Measurements from ENCODE around the gene PLIN5. TPM values are rescaled to one million over a fixed set of nuclear protein-coding genes. Genes with fewer than 3 reads are reported as not detected.

Gene PLIN5
- total RNA-seq, 2 experiments from 2014 or later = 0.31 to 0.93 TPM

DNA sequence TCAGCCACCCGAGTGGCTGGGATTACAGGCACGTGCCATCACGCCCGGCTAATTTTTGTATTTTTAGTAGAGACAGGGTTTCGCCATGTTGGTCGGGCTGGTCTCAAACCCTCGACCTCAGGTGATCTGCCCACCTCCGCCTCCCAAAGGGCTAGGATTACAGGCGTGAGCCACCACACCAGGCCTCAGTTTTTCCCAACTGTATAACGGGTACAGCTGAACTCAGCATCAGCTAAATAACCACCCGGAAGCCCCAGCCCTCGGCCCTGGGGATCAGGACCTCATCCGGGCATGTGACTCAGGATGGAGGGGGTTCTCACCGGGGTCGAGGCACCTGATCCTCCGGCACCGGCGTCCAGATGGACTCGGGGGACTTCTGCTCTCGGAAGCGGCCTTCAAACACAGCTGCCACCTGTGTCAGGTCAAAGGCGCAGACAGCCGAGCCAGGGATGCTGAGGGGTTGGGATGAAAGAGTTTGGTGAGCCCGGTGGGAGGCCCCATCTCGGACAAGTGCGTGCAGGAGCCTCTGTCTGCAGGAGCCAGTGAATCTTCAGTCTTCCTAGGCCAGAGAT is 15.5 kb upstream of the PLIN5 start:
- Histone ChIP-seq H3K9me3 (ENCODE audit: control insufficient read depth in 1 of 2, insufficient read depth in 1 of 2, low read length in 2 of 2) (peaks cover 0 to 8% of the 10 kb centered on the region in 2 experiments), H3K27me3 (ENCODE audit: control insufficient read depth in 1 of 2, insufficient read depth in 2 of 2, low read length in 2 of 2) (no peaks in the 10 kb centered on the region), H3K27ac (ENCODE audit: low read depth in 1 of 2, low read length in 2 of 2) (no peak overlapping the region), H3K36me3 (ENCODE audit: insufficient read depth, low read length) (no peaks in the 10 kb centered on the region), H3K4me3 (ENCODE audit: low read length) (no peak overlapping the region), H3K4me1 (ENCODE audit: insufficient read depth, low read length) (no peaks in the 10 kb centered on the region)
- Mint-ChIP-seq H3K36me3 (ENCODE audit: low read depth) (no peaks in the 10 kb centered on the region), H3K27ac (no peak overlapping the region), H3K27me3 (peaks cover 9% of the 10 kb centered on the region), H3K4me3 (no peak overlapping the region), H3K9me3 (no peaks in the 10 kb centered on the region), H3K4me1 (ENCODE audit: low read depth) (no peaks in the 10 kb centered on the region)
- TF ChIP-seq, protein P1, sequence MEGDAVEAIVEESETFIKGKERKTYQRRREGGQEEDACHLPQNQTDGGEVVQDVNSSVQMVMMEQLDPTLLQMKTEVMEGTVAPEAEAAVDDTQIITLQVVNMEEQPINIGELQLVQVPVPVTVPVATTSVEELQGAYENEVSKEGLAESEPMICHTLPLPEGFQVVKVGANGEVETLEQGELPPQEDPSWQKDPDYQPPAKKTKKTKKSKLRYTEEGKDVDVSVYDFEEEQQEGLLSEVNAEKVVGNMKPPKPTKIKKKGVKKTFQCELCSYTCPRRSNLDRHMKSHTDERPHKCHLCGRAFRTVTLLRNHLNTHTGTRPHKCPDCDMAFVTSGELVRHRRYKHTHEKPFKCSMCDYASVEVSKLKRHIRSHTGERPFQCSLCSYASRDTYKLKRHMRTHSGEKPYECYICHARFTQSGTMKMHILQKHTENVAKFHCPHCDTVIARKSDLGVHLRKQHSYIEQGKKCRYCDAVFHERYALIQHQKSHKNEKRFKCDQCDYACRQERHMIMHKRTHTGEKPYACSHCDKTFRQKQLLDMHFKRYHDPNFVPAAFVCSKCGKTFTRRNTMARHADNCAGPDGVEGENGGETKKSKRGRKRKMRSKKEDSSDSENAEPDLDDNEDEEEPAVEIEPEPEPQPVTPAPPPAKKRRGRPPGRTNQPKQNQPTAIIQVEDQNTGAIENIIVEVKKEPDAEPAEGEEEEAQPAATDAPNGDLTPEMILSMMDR (IDR thresholded peaks at IDR 0.05) = no peak
- POLR2A ChIA-PET = no interaction called here
- intact Hi-C loops (cut with DNase I, micrococcal nuclease) = no loop called here
- no peak for DNase-seq
- ATAC-seq (ENCODE audit: poor library complexity) = no peak
- CTCF ChIA-PET = no interaction called here

DNA sequence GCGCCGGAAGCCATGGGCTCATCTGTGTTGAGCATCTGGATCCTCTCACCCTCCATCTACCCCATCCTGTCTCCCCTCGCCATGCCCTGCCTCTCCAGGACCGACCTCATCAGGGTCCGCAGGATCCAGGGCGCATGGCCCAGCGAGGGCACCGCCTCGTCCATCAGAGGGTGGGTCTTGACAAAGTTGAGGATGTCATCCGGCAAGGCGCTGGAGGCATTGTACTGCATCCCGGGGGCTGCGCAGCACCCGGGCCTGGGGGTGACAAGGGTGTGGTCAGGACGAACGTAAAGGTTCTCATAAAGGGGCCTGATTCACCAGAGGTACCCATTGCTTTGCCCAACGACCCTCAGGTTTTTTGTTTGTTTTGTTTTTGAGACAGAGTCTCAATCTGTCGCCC is 15.0 kb upstream of the PLIN5 start:
- no peaks in the 10 kb centered on the region for H3K4me1 ChIP-seq (ENCODE audit: insufficient read depth, low read length)
- no peak for ATAC-seq (ENCODE audit: poor library complexity)
- H3K9me3 ChIP-seq (ENCODE audit: control insufficient read depth in 1 of 2, insufficient read depth in 1 of 2, low read length in 2 of 2) = peaks cover 0 to 8% of the 10 kb centered on the region in 2 experiments
- Mint-ChIP-seq H3K27me3 (peaks cover 9% of the 10 kb centered on the region), H3K27ac (no peak overlapping the region), H3K4me1 (ENCODE audit: low read depth) (no peaks in the 10 kb centered on the region), H3K9me3 (no peaks in the 10 kb centered on the region), H3K4me3 (no peak overlapping the region), H3K36me3 (ENCODE audit: low read depth) (no peaks in the 10 kb centered on the region)
- TF ChIP-seq, protein P1 (IDR thresholded peaks at IDR 0.05) = no peak
- POLR2A ChIA-PET = no interaction called here
- no peak overlapping the region for H3K4me3 ChIP-seq (ENCODE audit: low read length)
- H3K27me3 ChIP-seq (ENCODE audit: control insufficient read depth in 1 of 2, insufficient read depth in 2 of 2, low read length in 2 of 2) = no peaks in the 10 kb centered on the region
- CTCF ChIA-PET = no interaction called here
- no peaks in the 10 kb centered on the region for H3K36me3 ChIP-seq (ENCODE audit: insufficient read depth, low read length)
- H3K27ac ChIP-seq (ENCODE audit: low read depth in 1 of 2, low read length in 2 of 2) = no peak overlapping the region
- intact Hi-C loops (cut with DNase I, micrococcal nuclease) = no loop called here
- no peak for DNase-seq

DNA sequence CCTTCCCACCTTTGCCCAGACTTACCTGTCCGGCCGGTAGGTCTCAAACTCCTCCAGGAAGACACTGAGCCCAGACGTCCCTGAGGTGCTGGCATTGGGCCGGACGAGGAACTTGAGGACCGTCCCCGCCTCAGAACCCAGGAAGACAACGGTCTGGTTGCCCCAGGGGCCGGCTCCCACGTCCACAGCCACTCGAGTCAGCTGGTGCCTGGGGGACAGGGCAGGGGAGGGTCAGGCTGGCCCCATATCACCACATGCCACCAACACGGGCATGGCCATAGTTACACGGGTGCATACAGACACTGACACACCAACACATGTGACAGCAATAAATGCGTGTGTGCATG is 13.2 kb upstream of the PLIN5 start:
- Mint-ChIP-seq H3K36me3 (ENCODE audit: low read depth) (no peaks in the 10 kb centered on the region), H3K4me1 (ENCODE audit: low read depth) (no peaks in the 10 kb centered on the region), H3K4me3 (no peak overlapping the region), H3K9me3 (no peaks in the 10 kb centered on the region), H3K27ac (no peak overlapping the region), H3K27me3 (peaks cover 9% of the 10 kb centered on the region)
- intact Hi-C loops (cut with DNase I, micrococcal nuclease) = no loop called here
- no peak overlapping the region for H3K27ac ChIP-seq (ENCODE audit: low read depth in 1 of 2, low read length in 2 of 2)
- POLR2A ChIA-PET = no interaction called here
- H3K4me3 ChIP-seq (ENCODE audit: low read length) = no peak overlapping the region
- TF ChIP-seq, protein P1 (IDR thresholded peaks at IDR 0.05) = no peak
- no peak for DNase-seq
- H3K36me3 ChIP-seq (ENCODE audit: insufficient read depth, low read length) = no peaks in the 10 kb centered on the region
- ATAC-seq (ENCODE audit: poor library complexity) = no peak
- H3K9me3 ChIP-seq (ENCODE audit: control insufficient read depth in 1 of 2, insufficient read depth in 1 of 2, low read length in 2 of 2) = peaks cover 0 to 8% of the 10 kb centered on the region in 2 experiments
- no peaks in the 10 kb centered on the region for H3K4me1 ChIP-seq (ENCODE audit: insufficient read depth, low read length)
- CTCF ChIA-PET = no interaction called here
- no peaks in the 10 kb centered on the region for H3K27me3 ChIP-seq (ENCODE audit: control insufficient read depth in 1 of 2, insufficient read depth in 2 of 2, low read length in 2 of 2)

Data from CD4-positive, alpha-beta T cell (primary cell).